Tibial artery (tissue), 4 donors: ENCODE measurements around the gene BRS3.
"Not testable (repeated sequence)": the region's sequence is repeated elsewhere in the genome, so short reads cannot be mapped to it uniquely, and the experiment has no call there.

Source experiments
- DNase-seq, 2 donors: peaks; one replicate each; pipeline ENCODE4 v3.0.0-alpha.2; 2019
- H3K27ac ChIP-seq, 2 donors: fragments of 200-600 bp; sonication (generic) in 1 of 2; 1 replicate in 1 of 2; 2 replicates in 1 of 2; pipeline ENCODE4 v1.5.1; 2018 to 2019; ENCODE audit warnings: mild to moderate bottlenecking in 1 of 2
- H3K27me3 ChIP-seq, 2 donors: fragments of 200-600 bp; sonication (generic) in 1 of 2; one replicate each; pipeline versions ENCODE4 v1.5.1 to v1.6.0; 2016 to 2019
- H3K36me3 ChIP-seq, 3 donors: fragments of 200-600 bp; sonication (generic) in 2 of 3; one replicate each; pipeline ENCODE4 v1.5.1; 2016 to 2019; ENCODE audit warnings: mild to moderate bottlenecking in 2 of 3
- H3K4me1 ChIP-seq, 4 donors: fragments of 200-600 bp; sonication (generic) in 2 of 4; 1 replicate in 3 of 4; 2 replicates in 1 of 4; pipeline ENCODE4 v1.5.1; 2016 to 2019
- H3K4me3 ChIP-seq, 2 donors: fragments of 200-600 bp; sonication (generic) in 1 of 2; 1 replicate in 1 of 2; 2 replicates in 1 of 2; pipeline ENCODE4 v1.5.1; 2018 to 2019; ENCODE audit warnings: mild to moderate bottlenecking in 2 of 2
- H3K9me3 ChIP-seq, 3 donors: fragments of 200-600 bp; sonication (generic) in 1 of 3; one replicate each; pipeline ENCODE4 v1.5.1; 2016 to 2019
- intact Hi-C: fragments of 100-400 bp; cut with DNase I; formaldehyde crosslinking; loops from one replicate; pipeline ENCODE4 v1.15.0; 2023; ENCODE audit warnings: low total_unique reads
- TF ChIP-seq, protein P1 (sequence below), 2 experiments: fragments of 200-600 bp in 1 of 2; fragments of 450-650 bp in 1 of 2; IDR thresholded peaks; one replicate each; pipeline ENCODE4 v1.5.1; 2017 to 2019; ENCODE audit warnings: antibody characterized with exemption in 2 of 2, mild to moderate bottlenecking in 1 of 2, moderate library complexity in 1 of 2

Gene BRS3

DNA sequence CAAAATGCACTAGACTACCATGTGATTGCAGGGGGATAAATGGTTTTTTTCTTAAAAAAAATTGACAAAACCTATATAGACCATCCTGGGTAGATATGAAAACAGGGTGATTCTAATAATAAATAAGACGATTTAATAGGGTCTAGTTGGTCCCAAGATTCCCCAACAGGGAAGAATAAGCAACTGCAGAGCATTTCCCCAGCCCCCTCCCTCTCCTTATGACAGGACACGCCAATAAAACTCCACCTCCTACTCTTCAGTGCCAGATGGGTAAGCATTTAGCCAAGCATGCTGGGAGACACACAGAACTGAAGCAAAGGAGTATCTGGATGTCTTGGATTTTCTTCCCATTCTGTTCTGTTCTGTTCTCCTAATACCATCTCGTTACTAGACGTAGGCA, at the start of gene BRS3:
Gene BRS3 (plus strand): TSS at position 301 of the 400 bp plus-strand sequence. CDS start 168 bp downstream, outside the sequence.
- H3K27ac ChIP-seq: no peak within 1 kb of the TSS
- no peaks in the 10 kb centered on the region for H3K9me3 ChIP-seq

DNA sequence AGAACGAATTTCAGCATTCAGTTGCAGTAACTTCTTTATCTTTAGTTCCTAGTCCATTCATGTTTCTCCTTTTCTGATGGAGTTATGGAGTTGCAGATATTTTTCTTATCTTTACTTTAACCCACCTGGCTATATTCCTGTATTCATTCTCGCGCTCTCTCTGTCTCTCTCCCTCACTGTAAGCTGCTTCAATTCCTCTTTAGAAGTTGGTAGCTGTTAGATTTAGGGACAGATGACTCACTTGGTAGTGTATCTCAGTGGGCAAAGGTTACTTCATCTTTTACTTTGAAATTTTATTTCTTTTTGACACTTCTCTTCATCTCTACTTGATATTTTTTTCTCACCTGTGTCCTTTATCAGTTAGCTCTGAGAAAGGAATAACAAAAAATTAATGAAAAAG, 49.6 kb upstream of the BRS3 start:
- Histone ChIP-seq H3K36me3 (no peaks in the 10 kb centered on the region), H3K27ac (no peak overlapping the region), H3K9me3 (no peaks in the 10 kb centered on the region), H3K4me1 (no peaks in the 10 kb centered on the region), H3K4me3 (no peak overlapping the region), H3K27me3 (no peaks in the 10 kb centered on the region)
- intact Hi-C loops: no loop called here
- DNase-seq: no peak
- TF ChIP-seq, protein P1, sequence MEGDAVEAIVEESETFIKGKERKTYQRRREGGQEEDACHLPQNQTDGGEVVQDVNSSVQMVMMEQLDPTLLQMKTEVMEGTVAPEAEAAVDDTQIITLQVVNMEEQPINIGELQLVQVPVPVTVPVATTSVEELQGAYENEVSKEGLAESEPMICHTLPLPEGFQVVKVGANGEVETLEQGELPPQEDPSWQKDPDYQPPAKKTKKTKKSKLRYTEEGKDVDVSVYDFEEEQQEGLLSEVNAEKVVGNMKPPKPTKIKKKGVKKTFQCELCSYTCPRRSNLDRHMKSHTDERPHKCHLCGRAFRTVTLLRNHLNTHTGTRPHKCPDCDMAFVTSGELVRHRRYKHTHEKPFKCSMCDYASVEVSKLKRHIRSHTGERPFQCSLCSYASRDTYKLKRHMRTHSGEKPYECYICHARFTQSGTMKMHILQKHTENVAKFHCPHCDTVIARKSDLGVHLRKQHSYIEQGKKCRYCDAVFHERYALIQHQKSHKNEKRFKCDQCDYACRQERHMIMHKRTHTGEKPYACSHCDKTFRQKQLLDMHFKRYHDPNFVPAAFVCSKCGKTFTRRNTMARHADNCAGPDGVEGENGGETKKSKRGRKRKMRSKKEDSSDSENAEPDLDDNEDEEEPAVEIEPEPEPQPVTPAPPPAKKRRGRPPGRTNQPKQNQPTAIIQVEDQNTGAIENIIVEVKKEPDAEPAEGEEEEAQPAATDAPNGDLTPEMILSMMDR (IDR thresholded peaks at IDR 0.05): no peak

More for the DNA sequence above, at the start of gene BRS3:
- peaks cover 0 to 5% of the 10 kb centered on the region in 2 donors for H3K27me3 ChIP-seq
- no peak for DNase-seq
- TF ChIP-seq, protein P1 (IDR thresholded peaks at IDR 0.05): no peak
- H3K36me3 ChIP-seq: no peaks in the 10 kb centered on the region
- H3K4me1 ChIP-seq: no peaks in the 10 kb centered on the region
- H3K4me3 ChIP-seq: no peak within 1 kb of the TSS
- intact Hi-C loops: no loop called here

DNA sequence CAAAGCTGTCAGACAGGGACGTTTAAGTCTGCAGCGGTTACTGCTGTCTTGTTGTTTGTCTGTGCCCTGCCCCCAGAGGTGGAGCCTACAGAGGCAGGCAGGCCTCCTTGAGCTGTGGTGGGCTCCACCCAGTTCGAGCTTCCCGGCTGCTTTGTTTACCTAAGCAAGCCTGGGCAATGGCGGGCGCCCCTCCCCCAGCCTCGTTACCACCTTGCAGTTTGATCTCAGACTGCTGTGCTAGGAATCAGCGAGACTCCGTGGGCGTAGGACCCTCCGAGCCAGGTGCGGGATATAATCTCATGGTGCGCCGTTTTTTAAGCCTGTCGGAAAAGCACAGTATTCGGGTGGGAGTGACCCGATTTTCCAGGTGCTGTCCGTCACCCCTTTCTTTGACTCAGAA, 42.1 kb upstream of the BRS3 start:
- H3K4me3 ChIP-seq, H3K4me1 ChIP-seq, intact Hi-C loops, DNase-seq, H3K36me3 ChIP-seq, H3K9me3 ChIP-seq, H3K27me3 ChIP-seq, H3K27ac ChIP-seq: not testable (repeated sequence)

DNA sequence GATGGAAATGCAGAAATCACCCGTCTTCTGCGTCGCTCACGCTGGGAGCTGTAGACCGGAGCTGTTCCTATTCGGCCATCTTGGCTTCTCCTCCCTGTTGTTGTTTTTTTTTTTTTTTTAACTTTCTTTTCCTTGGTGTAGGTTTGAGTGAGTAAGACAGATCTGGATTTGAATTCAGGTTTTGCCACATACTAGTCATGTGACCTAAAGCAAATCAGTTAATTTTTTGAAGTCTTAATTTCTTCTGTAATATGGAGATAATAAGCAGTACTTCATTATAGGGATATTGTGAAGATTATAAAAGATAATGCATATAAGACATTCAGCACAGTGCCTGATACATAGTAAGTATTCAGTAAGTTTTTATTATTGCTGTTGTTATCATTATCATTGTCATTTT, 41.5 kb upstream of the BRS3 start:
- DNase-seq: no peak
- Histone ChIP-seq H3K36me3 (no peaks in the 10 kb centered on the region), H3K4me1 (no peaks in the 10 kb centered on the region), H3K9me3 (no peaks in the 10 kb centered on the region), H3K27ac (no peak overlapping the region), H3K27me3 (no peaks in the 10 kb centered on the region), H3K4me3 (no peak overlapping the region)
- intact Hi-C loops: no loop called here
- TF ChIP-seq, protein P1 (IDR thresholded peaks at IDR 0.05): no peak

DNA sequence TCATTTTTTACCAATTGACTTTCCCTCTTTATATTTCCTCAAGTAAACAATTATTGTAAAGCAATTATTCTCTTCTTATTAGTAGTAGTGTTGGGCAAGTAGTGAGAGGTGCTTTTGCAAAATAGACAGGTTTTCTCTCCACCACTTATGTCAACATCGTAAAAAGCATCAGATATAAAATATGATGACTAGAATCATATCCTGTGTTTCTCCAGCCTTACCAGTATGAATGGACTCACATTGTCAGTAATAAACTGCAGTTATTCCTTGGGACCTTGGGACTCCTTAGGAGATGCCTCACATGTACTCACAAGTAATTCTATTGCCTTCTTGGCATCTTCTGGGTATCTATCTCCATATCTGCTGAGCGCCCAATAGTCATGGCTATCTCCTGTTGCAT, 40.4 kb upstream of the BRS3 start:
- Histone ChIP-seq H3K36me3 (no peaks in the 10 kb centered on the region), H3K9me3 (no peaks in the 10 kb centered on the region), H3K4me3 (no peak overlapping the region), H3K27ac (no peak overlapping the region), H3K27me3 (no peaks in the 10 kb centered on the region), H3K4me1 (no peaks in the 10 kb centered on the region)
- intact Hi-C loops: no loop called here
- DNase-seq: no peak
- TF ChIP-seq, protein P1 (IDR thresholded peaks at IDR 0.05): no peak

DNA sequence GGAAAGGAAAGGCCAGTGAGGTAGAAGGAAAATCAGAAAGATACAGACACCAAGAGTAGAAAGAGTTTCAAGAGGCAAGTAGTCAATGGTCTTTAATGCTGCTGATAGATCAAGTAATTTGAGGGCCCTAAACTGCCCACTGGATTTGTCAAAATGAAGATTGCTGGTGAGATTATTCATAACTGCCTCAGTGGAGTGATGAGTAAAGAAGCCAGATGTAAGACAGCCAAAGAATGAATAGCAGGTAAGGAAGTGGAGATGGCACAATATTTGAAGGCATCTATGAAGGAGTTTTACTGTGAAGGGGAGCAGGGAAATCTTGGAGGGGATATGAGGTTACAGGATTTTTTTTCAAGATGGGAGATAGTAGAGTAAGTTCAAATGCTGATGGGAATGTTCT, 39.8 kb upstream of the BRS3 start:
- Histone ChIP-seq H3K4me3 (no peak overlapping the region), H3K9me3 (no peaks in the 10 kb centered on the region), H3K27ac (no peak overlapping the region), H3K4me1 (no peaks in the 10 kb centered on the region), H3K27me3 (no peaks in the 10 kb centered on the region), H3K36me3 (no peaks in the 10 kb centered on the region)
- TF ChIP-seq, protein P1 (IDR thresholded peaks at IDR 0.05): no peak
- intact Hi-C loops: no loop called here
- no peak for DNase-seq
